ENCODE results near the gene KLF16.

KLF16 gene

DNA sequence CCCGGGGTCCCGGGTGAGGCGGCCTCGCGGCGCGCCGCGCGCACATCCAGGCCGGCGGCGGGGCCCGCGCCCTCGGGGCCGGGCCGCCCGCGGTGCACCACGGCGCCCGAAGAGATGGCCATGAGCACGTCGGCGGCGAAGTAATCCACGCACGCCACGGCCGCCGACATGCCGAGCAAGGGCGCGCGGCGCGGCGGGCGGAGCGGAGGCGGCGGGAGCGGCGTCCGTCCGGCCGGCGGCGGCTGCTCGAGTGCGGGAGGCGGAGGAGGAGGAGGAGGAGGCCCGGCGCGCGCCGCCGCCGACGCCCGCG, at the start of gene KLF16:
Gene KLF16 (minus strand): TSS at position 252 of the 310 bp plus-strand sequence. CDS start 82 bp downstream, at position 170.
- H3K27me3 ChIP-seq (ENCODE audit: control insufficient read depth in 1 of 2, insufficient read depth in 2 of 2, low read length in 2 of 2), result no peaks in the 10 kb centered on the region
- H3K9ac ChIP-seq (ENCODE audit: low read depth in 1 of 2, low read length in 2 of 2), result peak within 1 kb of the TSS; percentile 81 to 84
- H3K4me3 ChIP-seq (ENCODE audit: low read depth in 1 of 2, low read length in 2 of 2), result peak within 1 kb of the TSS; percentile 75 to 81
- peaks cover 36 to 40% of the 10 kb centered on the region in 2 donors for H3K4me1 ChIP-seq (ENCODE audit: control insufficient read depth in 1 of 2, insufficient read depth in 2 of 2, low read length in 2 of 2)
- peak within 1 kb of the TSS; percentile 87 for H3K27ac ChIP-seq (ENCODE audit: low read depth, low read length)
- no peaks in the 10 kb centered on the region for H3K36me3 ChIP-seq (ENCODE audit: control insufficient read depth in 1 of 2, insufficient read depth in 2 of 2, low read length in 2 of 2)
- H3K9me3 ChIP-seq (ENCODE audit: control insufficient read depth in 1 of 2, low read length in 2 of 2), result no peaks in the 10 kb centered on the region

- Histone ChIP-seq H3K9ac (ENCODE audit: low read depth in 1 of 2, low read length in 2 of 2) (no peak overlapping the region), H3K4me3 (ENCODE audit: low read depth in 1 of 2, low read length in 2 of 2) (no peak overlapping the region), H3K4me1 (ENCODE audit: control insufficient read depth in 1 of 2, insufficient read depth in 2 of 2, low read length in 2 of 2) (peaks cover 12 to 17% of the 10 kb centered on the region in 2 donors), H3K27ac (ENCODE audit: low read depth, low read length) (no peak overlapping the region), H3K9me3 (ENCODE audit: control insufficient read depth in 1 of 2, low read length in 2 of 2) (no peaks in the 10 kb centered on the region), H3K36me3 (ENCODE audit: control insufficient read depth in 1 of 2, insufficient read depth in 2 of 2, low read length in 2 of 2) (peaks cover 2 to 21% of the 10 kb centered on the region in 2 donors), H3K27me3 (ENCODE audit: control insufficient read depth in 1 of 2, insufficient read depth in 2 of 2, low read length in 2 of 2) (no peaks in the 10 kb centered on the region)
These were observed 49.6 kb upstream of the KLF16 start for GRCh38 chr19:1912760-1913505.

DNA sequence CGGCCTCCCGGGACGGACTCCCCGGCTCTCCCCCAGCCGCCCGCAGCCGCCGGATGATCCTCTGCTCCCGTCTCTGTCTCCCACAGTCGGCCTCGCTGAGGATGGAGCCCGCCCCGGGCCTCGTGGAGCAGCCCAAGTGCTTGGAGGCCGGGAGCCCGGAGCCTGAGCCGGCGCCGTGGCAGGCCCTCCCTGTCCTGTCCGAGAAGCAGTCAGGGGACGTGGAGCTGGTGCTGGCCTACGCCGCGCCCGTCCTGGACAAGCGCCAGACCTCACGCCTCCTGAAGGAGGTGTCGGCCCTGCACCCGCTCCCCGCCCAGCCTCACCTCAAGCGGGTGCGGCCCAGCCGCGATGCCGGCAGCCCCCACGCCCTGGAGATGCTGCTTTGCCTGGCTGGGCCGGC, 48.6 kb upstream of the KLF16 start:
- Histone ChIP-seq H3K36me3 (ENCODE audit: control insufficient read depth in 1 of 2, insufficient read depth in 2 of 2, low read length in 2 of 2) (peaks cover 0 to 18% of the 10 kb centered on the region in 2 donors), H3K27ac (ENCODE audit: low read depth, low read length) (no peak overlapping the region), H3K9me3 (ENCODE audit: control insufficient read depth in 1 of 2, low read length in 2 of 2) (no peaks in the 10 kb centered on the region), H3K4me1 (ENCODE audit: control insufficient read depth in 1 of 2, insufficient read depth in 2 of 2, low read length in 2 of 2) (peaks cover 15 to 24% of the 10 kb centered on the region in 2 donors), H3K4me3 (ENCODE audit: low read depth in 1 of 2, low read length in 2 of 2) (no peak overlapping the region), H3K27me3 (ENCODE audit: control insufficient read depth in 1 of 2, insufficient read depth in 2 of 2, low read length in 2 of 2) (no peaks in the 10 kb centered on the region), H3K9ac (ENCODE audit: low read depth in 1 of 2, low read length in 2 of 2) (no peak overlapping the region)

DNA sequence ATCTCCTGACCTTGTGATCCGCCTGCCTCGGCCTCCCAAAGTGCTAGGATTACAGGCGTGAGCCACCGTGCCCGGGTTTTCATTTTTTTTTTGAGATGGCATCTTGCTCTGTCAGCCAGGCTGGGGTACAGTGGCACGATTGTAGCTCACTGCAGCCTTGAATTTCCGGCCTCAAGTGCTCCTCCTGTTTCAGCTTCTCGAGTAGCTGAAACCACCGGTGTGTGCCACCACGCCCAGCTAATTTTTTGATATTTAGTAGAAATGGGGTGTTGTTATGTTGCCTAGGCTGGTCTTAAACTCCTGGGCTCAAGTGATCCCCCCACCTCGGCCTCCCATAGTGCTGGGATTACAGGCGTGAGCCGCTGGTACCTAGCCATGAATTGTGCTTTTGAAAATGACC, 47.7 kb upstream of the KLF16 start:
- H3K4me1 ChIP-seq (ENCODE audit: control insufficient read depth in 1 of 2, insufficient read depth in 2 of 2, low read length in 2 of 2), result peaks cover 16 to 29% of the 10 kb centered on the region in 2 donors
- H3K27ac ChIP-seq (ENCODE audit: low read depth, low read length), result no peak overlapping the region

DNA sequence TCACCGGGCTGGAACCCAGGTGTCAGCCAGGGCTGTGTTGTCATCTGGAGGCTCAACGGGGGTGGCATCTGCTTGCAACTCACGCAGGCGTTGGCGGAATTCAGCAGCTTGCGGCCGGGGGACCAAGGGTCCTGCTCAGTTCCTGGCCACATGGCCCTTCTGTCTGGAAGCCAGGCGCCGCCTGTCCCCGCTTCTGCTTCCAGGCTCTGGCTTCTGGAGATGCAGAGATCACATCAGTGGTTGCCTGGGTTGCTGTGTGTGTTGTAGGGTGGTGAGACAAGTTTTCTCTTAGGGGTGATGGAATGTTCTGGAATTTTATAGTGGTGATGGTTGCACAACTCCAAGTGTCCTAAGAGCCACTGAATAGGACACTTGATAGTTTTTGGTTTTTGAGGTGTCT, 46.8 kb upstream of the KLF16 start:
- no peaks in the 10 kb centered on the region for H3K27me3 ChIP-seq (ENCODE audit: control insufficient read depth in 1 of 2, insufficient read depth in 2 of 2, low read length in 2 of 2)
- H3K27ac ChIP-seq (ENCODE audit: low read depth, low read length), result no peak overlapping the region
- H3K4me3 ChIP-seq (ENCODE audit: low read depth in 1 of 2, low read length in 2 of 2), result no peak overlapping the region
- H3K4me1 ChIP-seq (ENCODE audit: control insufficient read depth in 1 of 2, insufficient read depth in 2 of 2, low read length in 2 of 2), result peaks cover 16 to 34% of the 10 kb centered on the region in 2 donors
- H3K36me3 ChIP-seq (ENCODE audit: control insufficient read depth in 1 of 2, insufficient read depth in 2 of 2, low read length in 2 of 2), result peaks cover 0 to 18% of the 10 kb centered on the region in 2 donors
- no peak overlapping the region for H3K9ac ChIP-seq (ENCODE audit: low read depth in 1 of 2, low read length in 2 of 2)
- H3K9me3 ChIP-seq (ENCODE audit: control insufficient read depth in 1 of 2, low read length in 2 of 2), result no peaks in the 10 kb centered on the region

More for the DNA sequence above, 47.7 kb upstream of the KLF16 start:
- H3K36me3 ChIP-seq (ENCODE audit: control insufficient read depth in 1 of 2, insufficient read depth in 2 of 2, low read length in 2 of 2), result peaks cover 0 to 18% of the 10 kb centered on the region in 2 donors
- H3K9me3 ChIP-seq (ENCODE audit: control insufficient read depth in 1 of 2, low read length in 2 of 2), result no peaks in the 10 kb centered on the region
- no peak overlapping the region for H3K9ac ChIP-seq (ENCODE audit: low read depth in 1 of 2, low read length in 2 of 2)
- no peak overlapping the region for H3K4me3 ChIP-seq (ENCODE audit: low read depth in 1 of 2, low read length in 2 of 2)
- no peaks in the 10 kb centered on the region for H3K27me3 ChIP-seq (ENCODE audit: control insufficient read depth in 1 of 2, insufficient read depth in 2 of 2, low read length in 2 of 2)

GRCh38 chr19:1909761-1910080, 46.3 kb upstream of the KLF16 start:
- Histone ChIP-seq H3K36me3 (ENCODE audit: control insufficient read depth in 1 of 2, insufficient read depth in 2 of 2, low read length in 2 of 2) (peaks cover 0 to 18% of the 10 kb centered on the region in 2 donors), H3K4me1 (ENCODE audit: control insufficient read depth in 1 of 2, insufficient read depth in 2 of 2, low read length in 2 of 2) (peaks cover 19 to 36% of the 10 kb centered on the region in 2 donors), H3K9me3 (ENCODE audit: control insufficient read depth in 1 of 2, low read length in 2 of 2) (no peaks in the 10 kb centered on the region), H3K9ac (ENCODE audit: low read depth in 1 of 2, low read length in 2 of 2) (peak overlapping the region in 1 of 2 donors; percentile 39), H3K27me3 (ENCODE audit: control insufficient read depth in 1 of 2, insufficient read depth in 2 of 2, low read length in 2 of 2) (no peaks in the 10 kb centered on the region), H3K27ac (ENCODE audit: low read depth, low read length) (no peak overlapping the region), H3K4me3 (ENCODE audit: low read depth in 1 of 2, low read length in 2 of 2) (peak overlapping the region; percentile 1 to 58)

DNA sequence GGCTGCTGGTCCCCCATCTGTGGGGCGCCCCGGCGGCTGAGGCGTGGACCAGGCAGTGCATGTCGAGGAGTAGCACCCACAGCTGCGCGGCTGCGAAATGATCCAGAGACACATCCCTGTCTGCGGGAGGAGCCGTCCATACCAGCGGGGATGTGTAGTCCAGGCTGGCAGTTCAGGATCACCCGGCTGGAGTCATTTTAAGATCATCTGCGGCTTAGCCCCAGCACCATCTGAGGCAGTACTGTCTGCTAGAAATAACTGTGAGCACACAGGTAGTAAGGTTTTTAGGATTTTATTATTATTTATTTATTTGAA, 44.9 kb upstream of the KLF16 start:
- Histone ChIP-seq H3K4me3 (ENCODE audit: low read depth in 1 of 2, low read length in 2 of 2) (peak overlapping the region; percentile 70 to 74), H3K4me1 (ENCODE audit: control insufficient read depth in 1 of 2, insufficient read depth in 2 of 2, low read length in 2 of 2) (peaks cover 23 to 42% of the 10 kb centered on the region in 2 donors), H3K27me3 (ENCODE audit: control insufficient read depth in 1 of 2, insufficient read depth in 2 of 2, low read length in 2 of 2) (no peaks in the 10 kb centered on the region), H3K9me3 (ENCODE audit: control insufficient read depth in 1 of 2, low read length in 2 of 2) (no peaks in the 10 kb centered on the region), H3K36me3 (ENCODE audit: control insufficient read depth in 1 of 2, insufficient read depth in 2 of 2, low read length in 2 of 2) (peaks cover 0 to 7% of the 10 kb centered on the region in 2 donors), H3K9ac (ENCODE audit: low read depth in 1 of 2, low read length in 2 of 2) (peak overlapping the region; percentile 74 to 79), H3K27ac (ENCODE audit: low read depth, low read length) (peak overlapping the region; percentile 89)

GRCh38 chr19:1907563-1908363, 44.4 kb upstream of the KLF16 start:
- Histone ChIP-seq H3K27me3 (ENCODE audit: control insufficient read depth in 1 of 2, insufficient read depth in 2 of 2, low read length in 2 of 2) (no peaks in the 10 kb centered on the region), H3K4me1 (ENCODE audit: control insufficient read depth in 1 of 2, insufficient read depth in 2 of 2, low read length in 2 of 2) (peaks cover 23 to 42% of the 10 kb centered on the region in 2 donors), H3K9ac (ENCODE audit: low read depth in 1 of 2, low read length in 2 of 2) (peak overlapping the region; percentile 74 to 79), H3K9me3 (ENCODE audit: control insufficient read depth in 1 of 2, low read length in 2 of 2) (no peaks in the 10 kb centered on the region), H3K4me3 (ENCODE audit: low read depth in 1 of 2, low read length in 2 of 2) (peak overlapping the region; percentile 70 to 74), H3K36me3 (ENCODE audit: control insufficient read depth in 1 of 2, insufficient read depth in 2 of 2, low read length in 2 of 2) (peaks cover 0 to 2% of the 10 kb centered on the region in 2 donors), H3K27ac (ENCODE audit: low read depth, low read length) (peak overlapping the region; percentile 89)

GRCh38 chr19:1906985-1907562, 43.7 kb upstream of the KLF16 start:
- Histone ChIP-seq H3K9me3 (ENCODE audit: control insufficient read depth in 1 of 2, low read length in 2 of 2) (no peaks in the 10 kb centered on the region), H3K4me3 (ENCODE audit: low read depth in 1 of 2, low read length in 2 of 2) (peak overlapping the region in 1 of 2 donors; percentile 74), H3K27ac (ENCODE audit: low read depth, low read length) (peak overlapping the region; percentile 89), H3K27me3 (ENCODE audit: control insufficient read depth in 1 of 2, insufficient read depth in 2 of 2, low read length in 2 of 2) (no peaks in the 10 kb centered on the region), H3K4me1 (ENCODE audit: control insufficient read depth in 1 of 2, insufficient read depth in 2 of 2, low read length in 2 of 2) (peaks cover 23 to 42% of the 10 kb centered on the region in 2 donors), H3K36me3 (ENCODE audit: control insufficient read depth in 1 of 2, insufficient read depth in 2 of 2, low read length in 2 of 2) (no peaks in the 10 kb centered on the region), H3K9ac (ENCODE audit: low read depth in 1 of 2, low read length in 2 of 2) (peak overlapping the region; percentile 74 to 79)

GRCh38 chr19:1905863-1906375, 42.5 kb upstream of the KLF16 start:
- Histone ChIP-seq H3K4me1 (ENCODE audit: control insufficient read depth in 1 of 2, insufficient read depth in 2 of 2, low read length in 2 of 2) (peaks cover 23 to 42% of the 10 kb centered on the region in 2 donors), H3K9ac (ENCODE audit: low read depth in 1 of 2, low read length in 2 of 2) (peak overlapping the region; percentile 71 to 82), H3K27ac (ENCODE audit: low read depth, low read length) (peak overlapping the region; percentile 80), H3K27me3 (ENCODE audit: control insufficient read depth in 1 of 2, insufficient read depth in 2 of 2, low read length in 2 of 2) (no peaks in the 10 kb centered on the region), H3K36me3 (ENCODE audit: control insufficient read depth in 1 of 2, insufficient read depth in 2 of 2, low read length in 2 of 2) (no peaks in the 10 kb centered on the region), H3K4me3 (ENCODE audit: low read depth in 1 of 2, low read length in 2 of 2) (peak overlapping the region; percentile 77 to 89), H3K9me3 (ENCODE audit: control insufficient read depth in 1 of 2, low read length in 2 of 2) (no peaks in the 10 kb centered on the region)

Data from duodenal mucosa (tissue), 2 donors.